ENCODE results near the gene ZBTB38.

Gene ZBTB38

DNA sequence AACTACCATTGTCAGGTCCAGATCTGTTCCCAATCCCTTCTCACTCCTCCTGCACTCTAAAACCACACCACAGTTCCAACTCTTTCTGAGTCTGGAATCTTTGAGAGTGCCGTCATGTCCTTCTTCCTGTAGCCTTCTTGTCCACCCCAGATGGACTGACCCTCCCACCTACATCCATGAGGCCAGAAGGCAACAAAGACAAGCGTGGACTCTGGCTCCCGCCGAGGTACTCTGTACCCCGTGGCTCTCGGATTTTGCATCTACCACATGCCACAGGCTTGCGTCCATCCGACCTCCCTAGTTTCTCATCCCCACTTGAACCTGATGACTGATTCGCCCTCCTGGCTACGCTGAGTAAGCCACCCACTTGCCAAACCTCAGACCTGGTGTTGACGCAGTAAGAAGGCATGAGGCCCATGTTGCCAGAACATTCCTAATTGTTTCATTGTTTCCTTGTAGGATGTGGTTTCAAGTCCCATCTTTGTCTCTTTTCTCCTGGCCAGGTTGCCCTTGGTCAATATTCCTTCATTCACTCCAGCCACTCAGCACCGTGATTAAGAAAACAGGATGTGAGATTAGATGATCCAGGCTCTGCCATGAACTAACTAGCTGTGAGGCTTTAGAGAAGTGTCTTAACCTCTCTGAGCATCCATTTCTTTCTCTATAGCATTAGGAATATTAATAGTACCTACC lies 1.1 kb upstream of the ZBTB38 start:
- DNase-seq (ENCODE audit: low read depth in 4 of 4, low spot score in 1 of 4) = no peak

DNA sequence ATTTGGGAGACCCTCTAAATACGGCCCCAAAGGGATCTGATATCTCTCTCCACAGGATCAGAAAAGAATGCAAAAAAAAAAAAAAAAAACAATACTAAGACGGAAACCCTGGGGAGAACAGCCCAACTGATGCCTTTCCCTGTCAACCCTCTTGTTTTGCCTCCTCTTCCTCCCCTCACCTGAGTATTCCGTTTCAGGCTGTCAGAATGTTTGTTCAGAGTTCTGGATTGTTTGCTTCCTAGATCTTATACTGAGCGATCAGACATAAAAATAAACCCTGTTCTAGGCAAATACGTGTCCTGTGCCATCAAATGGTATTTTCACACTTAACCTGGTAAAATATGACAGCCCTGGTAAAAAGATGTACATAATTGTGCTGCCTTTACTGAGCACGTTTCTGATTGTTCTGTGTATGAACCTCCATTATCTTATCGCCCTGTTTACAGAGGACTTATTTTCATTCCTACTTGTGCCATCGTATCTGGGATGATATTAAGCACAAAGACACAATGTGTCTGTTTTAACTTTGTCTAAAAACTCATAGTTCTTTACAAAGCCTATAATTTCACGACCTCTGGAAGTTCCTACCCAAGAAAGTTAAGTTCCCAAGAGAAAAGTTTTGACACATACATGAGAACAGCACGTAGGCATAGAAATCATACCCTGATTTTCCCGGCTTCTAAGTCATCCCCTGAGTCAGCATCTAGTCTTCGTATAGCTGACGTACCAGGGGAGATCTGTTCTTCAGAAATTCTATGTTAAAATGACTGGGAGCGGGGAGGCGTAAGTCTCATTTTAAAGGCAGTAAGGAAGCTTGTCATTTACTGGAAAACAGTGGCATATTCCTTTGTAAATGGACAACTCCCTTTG lies 856 bp downstream of the ZBTB38 start:
- DNase-seq (ENCODE audit: low read depth in 4 of 4, low spot score in 1 of 4) = no peak

DNA sequence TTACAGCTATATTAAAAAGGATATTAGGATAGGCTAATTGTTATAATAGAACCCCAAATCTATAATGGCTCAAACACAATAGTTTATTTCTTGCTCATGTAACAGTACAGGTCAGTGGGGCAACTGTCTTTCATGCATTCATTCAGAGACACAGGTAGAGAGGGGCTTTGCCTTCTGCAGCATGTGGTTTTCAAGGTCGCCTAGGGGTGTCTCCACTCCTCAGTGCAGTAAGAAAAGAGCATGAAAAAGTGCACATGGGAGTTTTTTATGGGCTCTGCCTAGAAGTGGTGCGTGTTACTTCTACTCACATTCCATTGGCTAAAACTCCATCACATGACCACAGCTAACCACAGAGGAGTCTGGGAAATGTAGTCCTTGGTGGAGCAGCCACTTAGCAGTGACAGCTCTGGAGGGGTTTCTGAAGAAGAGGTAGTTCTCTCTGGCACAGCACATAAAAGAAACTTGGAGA lies 1.8 kb downstream of the ZBTB38 start:
- peak; percentile 16 to 30 (median 23) for DNase-seq (ENCODE audit: low read depth in 4 of 4, low spot score in 1 of 4)

DNA sequence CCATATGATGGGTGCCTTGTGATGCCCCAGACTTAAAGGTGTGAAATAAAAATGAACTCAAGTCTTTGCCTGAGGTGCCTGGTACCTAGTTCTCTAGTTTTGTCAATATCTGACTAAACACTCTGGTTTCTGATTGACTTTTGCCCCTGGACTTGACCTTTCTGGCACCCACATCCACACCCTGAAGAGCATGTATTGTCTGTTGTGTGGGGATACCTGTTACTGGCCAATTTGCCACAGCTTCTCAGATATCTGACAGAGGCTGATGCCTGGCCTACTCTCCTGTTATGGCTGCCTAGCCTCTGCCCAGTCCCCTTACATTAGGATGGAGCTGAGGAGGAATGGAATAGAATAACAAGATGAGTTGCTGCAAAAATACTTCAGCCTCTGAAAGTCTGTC lies 3.6 kb downstream of the ZBTB38 start:
- DNase-seq (ENCODE audit: low read depth in 4 of 4, low spot score in 1 of 4) = no peak

DNA sequence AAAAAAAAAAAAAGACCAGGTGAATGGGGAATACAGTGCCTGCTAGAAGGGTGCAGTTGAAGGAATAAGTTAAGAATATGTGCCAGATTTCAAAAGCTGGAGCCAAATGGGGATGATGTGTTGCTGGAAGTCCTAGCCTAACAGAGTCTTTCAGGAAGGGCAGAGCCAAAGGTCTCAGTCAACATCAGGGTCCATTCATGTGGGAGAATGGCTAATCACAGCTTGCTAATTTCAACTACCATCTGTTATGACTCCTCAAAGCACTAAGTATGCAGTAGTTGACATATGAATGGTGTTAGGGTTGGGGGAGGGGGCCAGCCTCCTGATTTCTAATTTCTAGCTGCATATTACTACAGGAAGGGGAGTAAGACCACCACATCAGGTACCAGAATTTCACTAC lies 4.4 kb downstream of the ZBTB38 start:
- no peak for DNase-seq (ENCODE audit: low read depth in 4 of 4, low spot score in 1 of 4)

DNA sequence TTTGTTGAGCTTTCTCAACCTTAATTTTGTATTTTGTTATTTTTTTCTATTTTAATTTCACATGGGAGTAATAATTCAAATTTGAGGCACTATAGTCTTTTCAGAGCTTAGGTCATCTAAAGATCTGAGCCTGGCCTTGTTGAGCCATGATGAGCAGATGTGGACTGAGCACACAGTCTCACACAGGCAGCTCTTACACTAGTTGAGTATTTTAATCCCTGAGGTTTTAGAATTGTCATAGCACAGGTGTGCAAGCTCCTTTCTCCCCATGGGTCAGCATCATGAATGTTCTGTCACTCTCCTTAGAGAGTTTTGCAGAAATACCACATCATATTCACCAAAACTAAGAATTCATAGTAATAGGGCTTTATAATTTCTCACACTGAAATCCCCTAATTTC lies 4.9 kb downstream of the ZBTB38 start:
- no peak for DNase-seq (ENCODE audit: low read depth in 4 of 4, low spot score in 1 of 4)

DNA sequence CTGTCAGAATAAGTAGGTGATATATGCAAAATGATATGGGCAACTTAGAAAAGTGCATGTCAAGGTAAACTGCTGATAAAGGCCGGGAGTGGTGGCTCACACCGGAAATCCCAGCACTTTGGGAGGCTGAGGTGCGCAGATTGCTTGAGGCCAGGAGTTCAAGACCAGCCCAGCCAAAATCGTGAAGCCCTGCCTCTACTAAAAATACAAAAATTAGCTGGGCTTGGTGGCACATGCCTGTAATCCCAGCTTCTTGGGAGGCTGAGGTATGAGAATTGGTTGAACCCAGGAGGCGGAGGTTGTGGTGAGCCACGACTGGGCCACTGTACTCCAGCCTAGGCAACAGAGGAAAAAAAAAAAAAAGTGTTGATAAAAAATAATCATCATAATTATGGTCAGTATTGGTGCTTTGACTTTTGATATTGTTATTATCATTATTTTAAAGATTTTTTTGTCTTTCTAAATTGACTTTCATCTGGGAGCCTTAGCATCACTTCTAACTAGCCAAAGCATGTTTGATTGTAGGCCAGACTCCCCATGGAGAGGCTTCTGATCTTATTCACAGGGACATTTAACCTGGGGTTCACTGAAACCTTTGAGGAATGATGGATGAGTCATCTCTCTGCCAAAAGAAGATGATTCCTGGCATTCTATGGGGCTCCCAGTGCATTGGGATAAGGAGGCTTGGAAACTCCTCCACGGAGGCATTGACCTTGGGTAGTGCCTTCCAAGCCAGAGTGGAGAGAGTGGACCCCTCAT lies 5.6 kb downstream of the ZBTB38 start:
- DNase-seq (ENCODE audit: low read depth in 4 of 4, low spot score in 1 of 4) = no peak

DNA sequence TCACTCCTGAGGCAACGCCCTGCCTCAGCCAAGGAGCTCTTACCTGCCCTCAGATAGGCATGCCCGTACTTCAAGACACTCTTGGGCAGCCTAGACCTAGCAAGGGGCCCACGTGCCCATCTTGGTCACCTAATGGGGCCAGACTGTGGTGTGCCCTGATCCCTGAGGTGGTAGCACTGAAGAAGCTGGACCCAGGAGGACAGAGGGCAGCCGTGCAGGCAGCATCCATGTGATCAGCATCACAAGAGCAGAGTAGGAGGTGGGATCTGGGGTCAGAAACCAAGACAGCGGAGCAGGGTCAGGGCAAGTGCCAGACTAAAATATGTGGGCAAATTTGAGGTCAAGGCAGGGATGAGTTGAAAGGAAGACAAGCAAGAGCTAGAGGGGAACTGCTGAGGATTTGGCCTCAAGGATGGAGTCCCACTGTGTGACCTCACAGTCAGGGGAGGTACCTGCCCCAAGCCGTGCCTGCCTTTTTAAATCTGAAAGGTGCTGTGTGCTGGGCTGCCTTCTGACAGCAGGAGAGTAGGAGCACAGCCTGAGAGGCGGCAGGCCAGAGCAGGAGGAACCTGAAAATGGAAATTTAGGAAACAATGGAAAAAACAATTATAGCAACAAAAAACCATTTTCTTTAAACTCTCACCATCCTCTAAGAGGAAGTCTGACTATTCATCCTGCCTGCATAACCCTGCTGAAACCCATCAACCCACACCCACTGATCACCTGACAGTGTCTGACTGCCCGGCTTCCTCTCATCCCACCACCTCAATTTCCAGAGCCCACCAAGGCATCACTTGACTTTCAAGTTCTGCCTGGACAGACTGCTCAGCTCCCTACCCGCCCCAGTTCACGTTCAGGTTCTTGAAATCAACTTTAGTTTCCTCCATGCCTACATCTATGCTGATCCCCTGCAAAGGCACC lies 7.3 kb downstream of the ZBTB38 start:
- no peak for DNase-seq (ENCODE audit: low read depth in 4 of 4, low spot score in 1 of 4)

DNA sequence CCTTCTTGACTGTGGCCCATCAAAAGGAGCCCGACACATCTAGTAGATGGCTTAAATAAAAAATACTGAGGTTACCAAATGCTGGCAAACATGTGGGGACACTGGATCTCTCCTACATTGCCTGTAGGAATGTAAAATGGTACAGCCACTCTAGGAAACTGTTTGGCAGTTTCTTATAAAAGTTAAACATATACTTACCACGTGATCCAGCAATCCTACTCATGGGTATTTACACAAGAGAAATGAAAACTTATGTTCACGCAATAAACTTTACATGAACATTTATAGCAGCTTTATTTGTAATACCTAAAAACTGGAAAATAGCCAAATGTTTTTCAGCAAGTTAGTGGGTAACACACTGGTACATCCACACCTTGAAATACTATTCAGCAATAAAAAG lies 9.1 kb downstream of the ZBTB38 start:
- DNase-seq (ENCODE audit: low read depth in 4 of 4, low spot score in 1 of 4) = no peak

DNA sequence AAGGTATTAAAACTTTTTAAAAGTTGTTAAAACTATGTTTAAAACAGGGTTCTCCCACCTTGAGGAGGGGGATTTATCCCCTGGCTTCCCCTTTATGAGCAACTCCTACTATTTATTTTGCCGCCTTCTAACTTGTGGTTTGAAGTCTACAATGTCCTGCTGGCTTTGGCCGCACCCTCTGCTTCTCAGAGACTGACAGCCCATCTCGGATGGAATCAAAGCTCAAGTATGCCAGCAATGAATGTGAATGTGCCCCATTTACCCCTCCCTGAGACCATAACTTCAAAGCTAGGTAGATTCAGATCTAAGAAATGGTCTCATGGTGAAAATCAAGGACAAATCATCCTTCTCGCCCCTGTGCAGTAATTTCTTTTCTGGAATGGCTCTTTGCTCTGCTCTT lies 10.3 kb downstream of the ZBTB38 start:
- DNase-seq (ENCODE audit: low read depth in 4 of 4, low spot score in 1 of 4) = no peak

DNA sequence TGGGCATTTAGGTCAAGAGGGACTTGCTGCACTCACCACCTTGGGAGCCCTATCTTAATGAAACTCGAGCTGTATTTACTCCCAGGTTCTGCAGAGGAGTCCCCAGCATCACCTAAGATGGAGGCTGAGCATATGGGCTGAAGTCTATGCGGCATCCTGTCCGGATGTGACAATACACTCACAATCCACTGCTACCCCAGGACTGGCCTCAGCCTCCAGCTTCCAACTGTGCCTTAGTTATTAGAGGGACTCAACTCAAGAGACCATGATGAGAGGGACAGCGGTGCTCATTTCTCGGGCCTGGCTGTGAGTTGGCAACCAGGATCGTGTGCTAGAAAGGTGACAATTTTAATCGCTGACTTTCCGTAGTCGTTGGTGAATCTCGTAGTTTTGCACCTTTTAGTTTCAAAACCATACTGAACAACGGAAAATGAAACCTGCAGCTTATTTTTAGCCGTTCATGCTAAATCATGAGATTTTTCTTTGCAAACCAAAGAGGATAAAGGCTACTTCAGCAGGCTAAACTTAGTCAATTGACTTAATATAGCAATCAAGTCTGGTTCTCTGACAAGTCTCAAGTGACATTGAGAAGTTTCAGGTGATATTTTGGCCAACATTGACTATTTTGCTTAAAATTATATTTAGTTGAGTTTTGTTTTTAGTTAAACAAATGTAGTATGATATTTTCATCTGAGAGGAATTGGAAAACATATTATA lies 11.1 kb downstream of the ZBTB38 start:
- no peak for DNase-seq (ENCODE audit: low read depth in 4 of 4, low spot score in 1 of 4)

DNA sequence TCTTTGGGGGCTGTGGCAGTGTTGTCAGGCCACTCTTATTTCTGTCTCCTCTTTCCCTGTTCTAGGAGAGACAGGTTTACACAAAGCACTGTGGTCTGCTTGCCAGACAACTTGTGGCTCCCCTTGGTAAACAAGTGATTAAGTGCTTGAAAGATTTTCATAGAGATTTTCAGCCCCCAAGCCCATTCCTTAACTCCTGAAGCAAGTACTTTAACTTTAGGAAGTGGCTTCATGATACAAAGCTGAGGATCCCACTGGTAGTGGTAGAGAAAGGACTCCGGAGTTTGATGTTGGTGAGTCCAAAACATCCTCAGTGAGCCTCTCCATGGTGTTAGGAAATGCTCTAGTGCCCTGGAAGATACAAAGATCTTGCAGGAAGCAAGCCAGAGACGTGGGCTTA lies 12.0 kb downstream of the ZBTB38 start:
- no peak for DNase-seq (ENCODE audit: low read depth in 4 of 4, low spot score in 1 of 4)

DNA sequence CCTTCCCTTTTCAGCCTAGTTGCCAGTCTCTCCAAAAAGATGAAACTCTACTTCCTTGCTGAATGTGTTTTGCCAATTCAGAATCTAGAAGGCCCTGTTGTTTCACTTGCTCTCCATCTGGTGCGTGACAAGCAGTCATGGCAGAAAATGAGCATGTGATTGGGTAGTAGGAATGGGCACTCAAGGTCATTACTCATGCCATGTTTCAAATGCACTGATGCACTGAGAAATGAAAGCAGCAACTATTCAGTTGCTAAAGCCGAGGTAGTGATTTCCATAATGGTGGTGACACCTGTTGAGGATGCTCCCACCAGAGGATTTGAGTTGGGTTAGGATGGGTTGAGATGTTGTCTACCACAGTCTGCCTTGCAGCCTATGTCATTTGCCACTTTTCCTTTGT lies 12.7 kb downstream of the ZBTB38 start:
- no peak for DNase-seq (ENCODE audit: low read depth in 4 of 4, low spot score in 1 of 4)

DNA sequence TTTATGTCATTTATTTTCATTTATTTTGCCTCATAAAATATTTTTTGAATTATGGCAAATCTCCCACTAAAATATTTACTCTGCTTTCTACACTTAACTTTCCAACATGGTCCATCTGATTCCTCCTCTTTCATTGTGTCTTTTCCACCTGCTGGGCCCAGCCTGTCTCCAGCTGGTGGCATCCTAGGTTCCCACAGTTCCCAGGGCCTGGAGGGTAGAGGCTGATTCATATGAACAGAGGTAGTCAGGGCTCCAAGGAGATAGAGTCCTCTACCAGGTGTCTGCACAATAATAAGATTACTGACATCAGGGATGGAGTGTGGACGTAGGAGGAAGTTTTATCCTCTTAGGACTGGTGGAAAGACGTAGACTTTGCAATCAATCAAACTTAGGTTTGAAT lies 14.3 kb downstream of the ZBTB38 start:
- no peak for DNase-seq (ENCODE audit: low read depth in 4 of 4, low spot score in 1 of 4)

DNA sequence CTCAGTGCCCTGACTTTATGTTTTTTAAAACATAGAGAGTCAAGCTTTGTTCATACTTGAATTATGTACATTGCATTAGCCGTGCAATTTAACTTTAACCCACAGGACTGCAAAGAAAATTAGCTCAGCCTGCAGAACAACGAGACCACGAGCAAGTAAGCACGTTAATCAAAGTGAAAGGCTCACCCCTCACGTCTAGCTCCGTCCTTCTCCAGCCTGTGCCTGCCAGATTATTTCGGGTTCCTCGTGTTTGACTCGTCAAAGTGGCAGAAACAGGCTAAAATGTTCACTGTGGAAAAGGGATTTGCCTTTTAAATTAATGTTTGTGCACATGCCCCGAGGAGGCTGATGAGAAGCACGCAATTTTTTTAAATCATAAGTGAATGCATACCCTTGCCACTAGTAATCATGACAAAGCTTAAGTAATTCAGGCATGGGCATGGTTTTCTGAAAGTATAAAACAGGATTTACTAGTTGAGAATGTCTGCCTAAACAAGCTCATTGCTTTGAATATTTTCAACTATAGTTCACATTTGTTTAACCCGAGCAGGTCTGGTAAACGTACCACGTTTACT lies 15.3 kb downstream of the ZBTB38 start:
- no peak for DNase-seq (ENCODE audit: low read depth in 4 of 4, low spot score in 1 of 4)

DNA sequence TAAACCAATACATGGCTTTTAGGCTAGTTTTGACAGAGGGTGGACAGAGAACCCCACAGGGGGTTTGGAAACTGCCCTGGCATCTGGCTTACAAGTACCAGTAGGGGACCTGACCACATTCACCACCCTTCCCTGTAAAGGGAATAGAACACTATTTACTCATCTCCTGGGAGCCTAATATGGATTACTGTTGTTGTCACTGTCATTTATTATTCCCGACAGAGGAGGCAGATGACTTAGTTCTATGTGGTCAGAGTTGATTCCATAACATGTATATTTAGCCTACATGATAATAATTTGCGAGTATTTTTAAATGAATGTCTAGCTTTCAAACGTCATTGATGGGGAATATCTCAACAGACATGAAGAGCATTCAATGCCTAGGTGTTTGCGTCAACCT lies 15.9 kb downstream of the ZBTB38 start:
- DNase-seq (ENCODE audit: low read depth in 4 of 4, low spot score in 1 of 4) = no peak

DNA sequence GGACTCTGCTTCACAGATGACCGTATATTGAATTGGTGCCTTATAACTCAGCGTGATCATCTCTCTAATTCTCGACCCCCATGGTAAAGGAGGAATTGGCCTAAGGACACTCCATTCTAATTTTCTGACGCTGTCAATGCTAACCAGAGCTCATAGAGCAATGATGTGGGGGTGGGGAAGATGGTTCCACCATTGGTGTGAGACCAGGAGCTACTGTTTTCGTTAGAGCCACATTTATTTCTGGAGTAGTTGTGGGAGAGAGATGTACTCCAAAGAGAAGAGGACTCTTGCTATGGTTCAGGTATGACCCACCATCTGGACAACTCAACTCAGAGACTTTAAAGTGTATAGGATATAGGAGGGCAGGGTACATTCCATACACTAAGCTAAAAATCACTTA lies 16.3 kb downstream of the ZBTB38 start:
- DNase-seq (ENCODE audit: low read depth in 4 of 4, low spot score in 1 of 4) = no peak

DNA sequence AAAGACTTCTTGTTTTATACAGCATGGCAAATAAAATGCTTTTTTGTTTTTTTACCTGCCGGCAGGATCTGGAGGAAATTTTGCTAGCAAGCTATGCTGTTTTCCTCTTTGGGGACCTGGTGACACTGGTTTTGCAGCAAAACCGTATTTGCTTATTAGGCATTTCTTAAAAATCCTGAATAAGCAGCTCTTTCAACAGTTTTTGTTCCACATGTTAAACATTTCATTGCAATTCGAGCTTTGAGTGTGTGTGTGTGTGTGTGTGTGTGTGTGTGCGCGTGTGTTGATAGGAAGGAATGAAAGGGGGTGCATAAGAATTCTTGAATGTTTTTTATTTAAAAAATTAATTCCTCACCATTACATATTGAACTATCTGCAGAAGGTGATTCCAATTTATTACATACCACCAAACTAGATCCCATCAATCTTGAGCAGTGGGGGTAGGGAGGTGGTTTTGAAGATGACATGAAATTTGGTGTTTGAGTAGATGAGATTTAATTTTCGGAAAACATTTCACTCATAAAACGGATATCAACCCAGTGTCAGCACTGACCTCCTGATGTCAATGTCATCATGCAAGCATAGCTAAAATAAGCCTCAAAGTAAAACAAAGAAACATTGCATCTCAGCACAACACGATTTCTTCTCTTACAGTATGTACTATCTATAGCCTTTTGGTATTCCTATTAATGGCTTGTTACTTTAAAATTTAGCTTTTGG lies 17.3 kb downstream of the ZBTB38 start:
- no peak for DNase-seq (ENCODE audit: low read depth in 4 of 4, low spot score in 1 of 4)

DNA sequence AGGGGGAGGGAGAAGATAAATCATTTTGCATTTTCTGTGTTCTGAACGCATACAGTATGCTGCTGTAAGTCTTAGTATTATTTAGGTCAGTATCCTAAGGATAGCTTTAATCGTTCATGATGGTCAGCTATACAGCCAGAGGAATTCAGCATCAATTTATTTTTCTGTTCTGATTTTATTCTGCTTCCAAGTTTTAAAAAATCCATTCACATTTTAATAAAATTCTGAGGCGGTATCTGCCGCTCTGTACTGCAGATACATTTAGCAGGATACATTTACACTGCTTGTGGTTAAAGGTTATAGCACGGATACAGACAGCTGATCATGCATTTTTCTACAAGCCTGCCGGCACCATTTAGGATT lies 17.8 kb downstream of the ZBTB38 start:
- no peak for DNase-seq (ENCODE audit: low read depth in 4 of 4, low spot score in 1 of 4)
